A549 treated with CpdA at 1 μM for 4 hours (cell line): Measurements from ENCODE around the gene ACBD3. TPM values are rescaled to one million over a fixed set of nuclear protein-coding genes. Genes with fewer than 3 reads are reported as not detected.

Experiments
- total RNA-seq: library from RNA; stranded (reverse); fragments of 200-300 nt; extraction: Qiagen RNA extraction; gene quantifications from 5 replicates; pipeline ENCODE4 v1.2.3, GENCODE V29; 2022; ENCODE audit warnings: low read depth

ACBD3 gene
- 24.7 to 27.5 TPM (median 26.0 TPM) in 5 replicates for total RNA-seq

DNA sequence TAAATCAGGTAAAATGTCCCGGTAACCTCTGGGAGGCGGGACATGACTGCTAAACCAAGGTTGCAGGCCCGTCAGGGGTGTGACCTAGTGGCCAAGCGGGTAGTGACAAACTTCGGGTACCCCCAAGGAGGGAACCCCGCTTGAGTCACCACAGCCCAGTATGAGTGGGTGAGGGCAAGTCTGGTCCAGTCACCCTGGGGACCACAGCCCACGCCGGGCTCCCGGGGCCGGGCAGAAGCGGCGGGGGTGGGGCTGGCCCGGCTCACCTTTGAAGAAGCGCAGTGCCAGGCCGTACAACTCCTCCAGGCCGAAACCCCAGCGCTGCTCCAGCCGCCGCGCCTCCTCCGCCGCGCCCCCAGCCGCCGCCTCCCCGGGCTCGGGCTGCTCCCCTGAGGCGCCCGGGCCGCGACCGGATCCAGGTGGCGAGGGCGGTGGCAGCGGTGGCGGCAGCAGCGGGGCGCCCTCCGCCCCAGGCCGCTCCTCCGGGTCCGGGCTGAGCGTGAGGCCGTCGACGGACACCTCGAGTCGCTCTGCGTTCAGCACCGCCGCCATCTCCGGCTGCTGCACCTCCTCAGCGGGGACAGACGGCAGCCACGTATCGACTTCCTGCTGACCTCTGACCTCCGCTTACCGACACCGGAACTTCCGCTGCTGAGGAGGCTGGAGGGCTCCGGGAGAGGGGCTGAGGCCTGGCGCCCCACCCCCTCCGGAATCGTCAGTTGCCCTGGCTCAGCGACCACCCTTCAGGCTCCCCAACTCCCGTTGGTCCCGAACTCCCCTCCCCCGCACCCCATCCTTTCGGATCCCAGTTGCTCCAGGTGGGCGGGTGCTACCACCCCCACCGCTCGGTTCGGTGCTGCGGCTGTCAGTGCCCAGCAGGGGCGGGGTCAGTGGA is at the start of gene ACBD3:
Gene ACBD3 (minus strand): TSS at position 618 of the 895 bp plus-strand sequence. CDS start 66 bp downstream, at position 552.

GRCh38 chr1:226223157-226223785 is 36.7 kb upstream of the ACBD3 start, which contains the start of gene MIXL1:
Gene MIXL1, plus strand, starts transcription at chr1:226223664. Its CDS starts 18 bp downstream, at chr1:226223682.

Other genes with a start within 250 kb of the ACBD3 start
- not detected in 5 replicates for gene LEFTY2, start 245.5 kb downstream of the ACBD3 start, total RNA-seq
- 6.5 to 12.4 TPM (median 7.0 TPM) in 5 replicates for gene SDE2, start 187.4 kb downstream of the ACBD3 start, total RNA-seq
- 411 to 461 TPM (median 452 TPM) in 5 replicates for gene H3-3A, start 124.0 kb downstream of the ACBD3 start, total RNA-seq
- gene MIXL1, start 36.9 kb upstream of the ACBD3 start, total RNA-seq: 0.06 to 0.24 TPM in 2 of 5 replicates, not detected in the others
- gene LIN9, start 122.4 kb upstream of the ACBD3 start, total RNA-seq: 7.1 to 9.0 TPM (median 7.4 TPM) in 5 replicates
- gene PARP1, start 221.4 kb upstream of the ACBD3 start, total RNA-seq: 92.8 to 131 TPM (median 115 TPM) in 5 replicates